Liver (tissue), 3 donors: Measurements from ENCODE around the gene PCDHGA12.

Source experiments
- ATF3 ChIP-seq: IDR thresholded peaks from 2 replicates; pipeline ENCODE4 v1.6.1; 2016; ENCODE audit warnings: antibody characterized with exemption
- EGR1 ChIP-seq, 2 donors: IDR thresholded peaks; 2 replicates each; pipeline ENCODE4 v1.6.1; 2016 to 2018; ENCODE audit warnings: antibody characterized with exemption in 2 of 2, low read depth in 2 of 2
- GABPA ChIP-seq, 2 donors: IDR thresholded peaks in 1 of 2; conservative IDR thresholded peaks in 1 of 2; 2 replicates each; pipeline ENCODE4 v1.6.1; 2016; ENCODE audit warnings: antibody characterized with exemption in 2 of 2, mild to moderate bottlenecking in 1 of 2, moderate library complexity in 1 of 2
- JUND ChIP-seq, 2 donors: IDR thresholded peaks; 2 replicates each; pipeline ENCODE4 v1.6.1; 2016; ENCODE audit warnings: antibody characterized with exemption in 2 of 2
- RXRA ChIP-seq, 2 donors: IDR thresholded peaks; 2 replicates each; pipeline ENCODE4 v1.6.1; 2017 to 2018; ENCODE audit warnings: antibody characterized with exemption in 2 of 2, mild to moderate bottlenecking in 1 of 2
- TF ChIP-seq, protein P1 (sequence below): fragments of 150-350 bp; IDR thresholded peaks from 2 replicates; pipeline ENCODE4 v1.5.1; 2017; ENCODE audit warnings: improper control_type of control experiment, low read depth, low read length; ENCODE audit not compliant: missing input control
- TF ChIP-seq, protein P2 (sequence below): IDR thresholded peaks from 2 replicates; pipeline ENCODE4 v1.6.1; 2016; ENCODE audit warnings: antibody characterized with exemption
- TF ChIP-seq, protein P3 (sequence below): IDR thresholded peaks from 2 replicates; pipeline ENCODE4 v1.6.1; 2016; ENCODE audit warnings: antibody characterized with exemption
- donor health status: healthy.
- donor health status: healthy.

- TF ChIP-seq, protein P1, sequence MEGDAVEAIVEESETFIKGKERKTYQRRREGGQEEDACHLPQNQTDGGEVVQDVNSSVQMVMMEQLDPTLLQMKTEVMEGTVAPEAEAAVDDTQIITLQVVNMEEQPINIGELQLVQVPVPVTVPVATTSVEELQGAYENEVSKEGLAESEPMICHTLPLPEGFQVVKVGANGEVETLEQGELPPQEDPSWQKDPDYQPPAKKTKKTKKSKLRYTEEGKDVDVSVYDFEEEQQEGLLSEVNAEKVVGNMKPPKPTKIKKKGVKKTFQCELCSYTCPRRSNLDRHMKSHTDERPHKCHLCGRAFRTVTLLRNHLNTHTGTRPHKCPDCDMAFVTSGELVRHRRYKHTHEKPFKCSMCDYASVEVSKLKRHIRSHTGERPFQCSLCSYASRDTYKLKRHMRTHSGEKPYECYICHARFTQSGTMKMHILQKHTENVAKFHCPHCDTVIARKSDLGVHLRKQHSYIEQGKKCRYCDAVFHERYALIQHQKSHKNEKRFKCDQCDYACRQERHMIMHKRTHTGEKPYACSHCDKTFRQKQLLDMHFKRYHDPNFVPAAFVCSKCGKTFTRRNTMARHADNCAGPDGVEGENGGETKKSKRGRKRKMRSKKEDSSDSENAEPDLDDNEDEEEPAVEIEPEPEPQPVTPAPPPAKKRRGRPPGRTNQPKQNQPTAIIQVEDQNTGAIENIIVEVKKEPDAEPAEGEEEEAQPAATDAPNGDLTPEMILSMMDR: no peak
- TF ChIP-seq GABPA (IDR thresholded peaks at IDR 0.05 in 1 of 2, conservative IDR thresholded peaks at IDR 0.05 in 1 of 2): no peak
- TF ChIP-seq JUND (IDR thresholded peaks at IDR 0.05): no peak
- no peak for TF ChIP-seq EGR1 (IDR thresholded peaks at IDR 0.05; ENCODE audit: low read depth in 2 of 2)
- TF ChIP-seq ATF3: no peak
- TF ChIP-seq, protein P2, sequence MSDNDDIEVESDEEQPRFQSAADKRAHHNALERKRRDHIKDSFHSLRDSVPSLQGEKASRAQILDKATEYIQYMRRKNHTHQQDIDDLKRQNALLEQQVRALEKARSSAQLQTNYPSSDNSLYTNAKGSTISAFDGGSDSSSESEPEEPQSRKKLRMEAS: no peak
- TF ChIP-seq, protein P3, sequence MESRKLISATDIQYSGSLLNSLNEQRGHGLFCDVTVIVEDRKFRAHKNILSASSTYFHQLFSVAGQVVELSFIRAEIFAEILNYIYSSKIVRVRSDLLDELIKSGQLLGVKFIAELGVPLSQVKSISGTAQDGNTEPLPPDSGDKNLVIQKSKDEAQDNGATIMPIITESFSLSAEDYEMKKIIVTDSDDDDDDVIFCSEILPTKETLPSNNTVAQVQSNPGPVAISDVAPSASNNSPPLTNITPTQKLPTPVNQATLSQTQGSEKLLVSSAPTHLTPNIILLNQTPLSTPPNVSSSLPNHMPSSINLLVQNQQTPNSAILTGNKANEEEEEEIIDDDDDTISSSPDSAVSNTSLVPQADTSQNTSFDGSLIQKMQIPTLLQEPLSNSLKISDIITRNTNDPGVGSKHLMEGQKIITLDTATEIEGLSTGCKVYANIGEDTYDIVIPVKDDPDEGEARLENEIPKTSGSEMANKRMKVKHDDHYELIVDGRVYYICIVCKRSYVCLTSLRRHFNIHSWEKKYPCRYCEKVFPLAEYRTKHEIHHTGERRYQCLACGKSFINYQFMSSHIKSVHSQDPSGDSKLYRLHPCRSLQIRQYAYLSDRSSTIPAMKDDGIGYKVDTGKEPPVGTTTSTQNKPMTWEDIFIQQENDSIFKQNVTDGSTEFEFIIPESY: no peak
- no peak for TF ChIP-seq RXRA (IDR thresholded peaks at IDR 0.05)
Observed at GRCh38 chr5:141477044-141477575, 46.8 kb downstream of the PCDHGA12 start.
